ENCODE data around the gene CACNA1A.

- no peak for TF ChIP-seq POLR2A (IDR thresholded peaks at IDR 0.05)
- TF ChIP-seq, protein P1, sequence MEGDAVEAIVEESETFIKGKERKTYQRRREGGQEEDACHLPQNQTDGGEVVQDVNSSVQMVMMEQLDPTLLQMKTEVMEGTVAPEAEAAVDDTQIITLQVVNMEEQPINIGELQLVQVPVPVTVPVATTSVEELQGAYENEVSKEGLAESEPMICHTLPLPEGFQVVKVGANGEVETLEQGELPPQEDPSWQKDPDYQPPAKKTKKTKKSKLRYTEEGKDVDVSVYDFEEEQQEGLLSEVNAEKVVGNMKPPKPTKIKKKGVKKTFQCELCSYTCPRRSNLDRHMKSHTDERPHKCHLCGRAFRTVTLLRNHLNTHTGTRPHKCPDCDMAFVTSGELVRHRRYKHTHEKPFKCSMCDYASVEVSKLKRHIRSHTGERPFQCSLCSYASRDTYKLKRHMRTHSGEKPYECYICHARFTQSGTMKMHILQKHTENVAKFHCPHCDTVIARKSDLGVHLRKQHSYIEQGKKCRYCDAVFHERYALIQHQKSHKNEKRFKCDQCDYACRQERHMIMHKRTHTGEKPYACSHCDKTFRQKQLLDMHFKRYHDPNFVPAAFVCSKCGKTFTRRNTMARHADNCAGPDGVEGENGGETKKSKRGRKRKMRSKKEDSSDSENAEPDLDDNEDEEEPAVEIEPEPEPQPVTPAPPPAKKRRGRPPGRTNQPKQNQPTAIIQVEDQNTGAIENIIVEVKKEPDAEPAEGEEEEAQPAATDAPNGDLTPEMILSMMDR (IDR thresholded peaks at IDR 0.05) = no peak
These were observed 68.2 kb downstream of the CACNA1A start for GRCh38 chr19:13437919-13438618.
